GM21423 (cell line): ENCODE results near the gene TXNDC17.
"Not testable (repeated sequence)": the region's sequence is repeated elsewhere in the genome, so short reads cannot be mapped to it uniquely, and the experiment has no call there.

Source experiments
- ATAC-seq: cut with Tn5 transposase; IDR thresholded peaks from one replicate; pipeline ENCODE4 v1.9.1; 2021; ENCODE audit warnings: mild to moderate bottlenecking, moderate library complexity; ENCODE audit not compliant: unreplicated experiment

TXNDC17 gene

DNA sequence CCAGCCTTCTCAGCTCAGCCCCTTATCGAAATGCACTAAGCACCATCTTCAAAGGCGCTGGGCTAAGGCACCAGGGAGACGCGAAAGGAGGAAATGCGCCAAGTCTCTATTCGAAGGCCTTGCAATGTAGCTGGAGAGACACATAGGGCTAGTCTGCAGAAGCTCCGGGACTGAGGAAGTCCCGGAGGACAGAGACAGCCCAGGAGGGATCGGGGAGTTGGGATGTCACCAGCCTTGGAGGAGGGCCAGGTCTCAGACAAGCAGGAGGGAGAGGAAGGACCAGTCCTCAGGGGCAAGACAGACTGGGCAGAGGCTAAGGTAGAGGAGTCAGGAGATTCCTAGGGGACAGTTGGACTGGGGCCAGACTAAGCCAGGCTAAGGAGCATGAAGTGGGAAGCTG lies 19.2 kb downstream of the TXNDC17 start:
- no peak for ATAC-seq

DNA sequence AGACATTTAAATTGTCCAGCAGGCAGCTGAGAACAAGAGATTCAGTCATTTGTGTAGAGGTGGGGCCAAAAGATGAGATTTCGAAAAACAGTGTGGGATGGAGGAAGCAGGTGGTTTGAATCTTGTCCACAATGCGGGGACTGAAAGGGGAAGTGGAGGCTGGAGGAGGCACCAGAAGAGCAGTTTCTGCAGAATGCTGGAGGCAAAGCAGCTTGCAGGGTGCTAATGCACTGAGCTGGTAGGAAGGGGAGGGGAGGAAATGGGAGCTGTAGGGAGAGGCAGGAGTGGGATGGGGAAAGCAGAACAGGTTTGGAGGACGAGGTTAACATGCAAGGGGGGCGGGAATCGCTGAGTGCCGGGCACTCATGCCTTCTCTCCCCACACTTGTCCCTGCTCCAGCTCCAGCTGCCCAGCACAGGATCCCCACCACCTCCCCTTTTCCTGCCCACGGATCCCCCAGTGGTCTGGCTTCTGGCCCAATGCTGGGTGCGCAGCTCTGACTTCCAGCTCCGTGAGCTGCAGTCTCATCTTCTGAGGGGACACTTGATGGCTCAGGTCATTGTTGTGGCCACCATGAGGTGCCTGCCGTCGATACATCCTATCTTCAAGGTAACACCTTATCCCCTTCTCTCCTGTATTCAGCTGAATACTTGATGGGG lies 20.1 kb downstream of the TXNDC17 start:
- no peak for ATAC-seq

DNA sequence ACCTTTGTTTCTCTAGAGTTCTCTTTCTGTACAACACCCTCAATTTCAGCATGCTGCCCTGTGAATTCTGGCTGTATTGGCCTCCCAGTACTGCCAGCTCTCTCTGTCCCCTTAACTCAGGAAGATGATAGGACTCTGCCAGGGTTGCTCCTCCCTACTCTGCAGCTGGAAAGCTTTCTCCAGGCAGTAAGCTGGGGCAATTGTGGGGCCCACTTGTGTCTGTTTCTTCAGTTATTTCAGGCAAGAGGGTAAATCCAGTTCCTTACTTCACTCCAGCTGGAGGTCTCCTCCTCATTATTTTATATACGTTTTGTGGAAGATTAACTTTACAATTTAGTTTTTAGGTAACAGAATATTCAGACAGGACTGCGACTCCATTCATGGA lies 20.6 kb downstream of the TXNDC17 start:
- no peak for ATAC-seq

DNA sequence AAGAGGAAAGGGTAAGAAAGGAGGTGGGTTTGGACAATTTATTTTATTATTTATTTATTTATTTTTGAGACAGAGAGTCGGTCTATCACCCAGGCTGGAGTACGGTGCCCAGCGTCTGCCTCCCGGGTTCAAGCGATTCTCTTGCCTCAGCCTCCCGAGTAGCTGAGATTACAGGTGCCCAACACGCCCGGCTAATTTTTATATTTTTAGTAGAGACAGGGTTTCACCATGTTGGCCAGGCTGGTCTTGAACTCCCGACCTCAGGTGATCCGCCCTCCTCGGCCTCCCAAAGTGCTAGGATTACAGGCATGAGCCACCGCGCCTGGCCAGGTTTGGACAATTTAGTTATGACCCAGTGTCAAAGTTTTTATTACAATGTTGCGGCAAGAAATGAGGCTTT lies 22.3 kb downstream of the TXNDC17 start:
- not testable (repeated sequence) for ATAC-seq

DNA sequence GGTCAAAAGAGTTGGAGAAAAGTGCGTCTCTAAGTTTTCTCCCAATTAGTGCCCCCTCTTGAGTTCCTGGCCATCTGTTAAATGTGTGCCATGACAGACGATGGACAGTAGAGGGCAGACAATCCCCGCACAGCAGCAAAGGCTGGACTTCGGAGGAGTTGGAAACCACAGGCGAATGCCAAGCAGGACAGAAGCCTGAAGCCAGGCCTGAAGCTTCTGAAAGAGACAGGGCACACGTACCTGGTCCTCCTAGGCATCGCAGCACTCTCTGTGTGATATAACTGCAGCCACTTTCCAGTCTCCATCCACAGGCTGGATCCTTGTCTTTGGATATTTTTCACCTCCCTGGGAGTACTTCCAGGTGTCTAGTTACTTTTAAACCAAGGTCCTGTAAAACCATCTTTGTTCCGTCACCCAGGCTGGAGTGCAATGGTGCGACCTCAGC lies 25.2 kb downstream of the TXNDC17 start:
- ATAC-seq: no peak

DNA sequence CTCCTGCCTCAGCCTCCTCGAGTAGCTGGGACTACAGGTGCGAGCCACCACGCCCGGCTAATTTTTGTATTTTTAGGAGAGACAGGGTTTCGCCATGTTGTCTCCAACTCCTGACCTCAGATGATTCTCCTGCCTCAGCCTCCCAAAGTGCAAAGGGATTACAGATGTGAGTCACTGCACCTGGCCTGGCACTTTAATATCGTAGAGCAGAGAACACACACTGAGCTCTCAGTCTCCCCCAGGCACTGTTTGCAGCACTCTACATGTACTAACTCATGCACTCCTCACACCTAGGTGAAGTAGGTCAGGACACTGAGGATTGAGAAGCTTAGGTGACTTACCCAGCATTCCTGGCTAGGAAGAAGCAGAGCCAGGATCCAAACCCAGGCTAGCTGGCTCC lies 25.7 kb downstream of the TXNDC17 start:
- ATAC-seq: no peak

DNA sequence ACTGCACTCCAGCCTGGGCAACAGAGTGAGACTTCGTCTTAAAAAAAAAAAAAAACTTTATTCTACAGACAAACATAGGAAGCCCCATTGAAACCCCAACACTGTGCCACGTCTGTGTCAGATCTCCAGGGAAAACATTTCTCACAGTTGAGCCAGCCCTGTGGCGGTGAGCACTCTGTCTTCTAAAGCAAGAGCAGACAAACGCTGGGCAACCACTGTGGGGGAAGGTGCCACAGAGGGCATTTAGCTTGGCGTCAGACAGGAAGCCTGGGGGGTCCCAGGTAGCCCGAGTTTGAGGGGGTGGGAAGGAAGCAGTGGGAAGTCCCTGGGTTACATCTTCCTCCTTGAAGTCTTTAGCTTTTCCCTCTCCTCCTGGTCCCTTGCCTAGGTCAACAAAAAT lies 26.7 kb downstream of the TXNDC17 start:
- ATAC-seq: no peak

DNA sequence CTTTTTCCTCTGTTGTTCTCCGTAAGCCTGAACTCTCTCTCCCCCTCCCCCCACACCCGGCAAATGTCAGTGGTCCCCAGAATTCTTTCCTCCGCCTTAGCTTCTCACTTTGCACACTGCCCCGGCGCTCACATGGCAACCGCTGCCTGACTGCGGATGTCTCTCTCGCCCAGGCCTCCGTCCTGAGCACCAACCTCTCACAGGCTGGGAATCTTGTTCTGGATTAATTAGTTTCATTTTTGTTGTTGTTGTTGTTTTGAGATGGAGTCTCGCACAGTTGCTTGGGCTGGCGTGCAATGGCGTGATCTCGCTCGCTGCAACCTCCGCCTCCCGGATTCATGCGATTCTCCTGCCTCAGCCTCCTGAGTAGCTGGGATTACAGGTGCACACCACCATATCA lies 27.4 kb downstream of the TXNDC17 start:
- ATAC-seq: no peak

DNA sequence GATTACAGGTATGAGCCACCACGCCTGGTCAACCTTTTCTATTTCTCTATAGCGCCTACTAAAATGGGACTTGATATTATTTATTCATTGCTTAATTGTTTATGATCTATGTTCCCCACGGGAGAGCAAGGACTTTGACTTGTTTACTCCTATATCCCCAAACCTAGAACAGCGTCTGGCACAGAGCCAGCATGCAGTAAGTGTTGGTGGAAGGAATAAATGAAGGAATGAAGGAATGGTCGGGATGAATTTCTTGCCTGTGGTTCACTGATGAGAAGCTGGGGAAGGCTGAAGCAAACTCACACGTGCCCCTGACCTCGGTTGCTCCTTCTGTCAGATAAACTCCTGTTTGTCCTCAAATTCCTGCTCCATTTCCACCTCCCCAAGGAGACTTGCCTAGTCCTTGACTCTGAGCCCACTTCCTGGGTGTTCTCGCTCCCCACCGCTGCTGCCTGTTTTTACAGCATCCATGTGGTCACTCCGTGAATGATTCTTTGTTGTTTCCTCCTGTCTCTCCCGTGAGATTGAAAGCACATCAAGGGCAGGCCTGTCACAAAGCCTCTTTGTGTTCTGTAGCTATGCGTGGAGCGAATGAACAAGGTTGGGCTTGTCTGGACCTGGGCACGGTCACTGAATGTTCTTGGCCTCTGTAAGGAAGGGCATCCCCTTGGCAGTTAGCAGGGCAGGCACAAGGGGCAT lies 28.0 kb downstream of the TXNDC17 start:
- ATAC-seq: no peak

DNA sequence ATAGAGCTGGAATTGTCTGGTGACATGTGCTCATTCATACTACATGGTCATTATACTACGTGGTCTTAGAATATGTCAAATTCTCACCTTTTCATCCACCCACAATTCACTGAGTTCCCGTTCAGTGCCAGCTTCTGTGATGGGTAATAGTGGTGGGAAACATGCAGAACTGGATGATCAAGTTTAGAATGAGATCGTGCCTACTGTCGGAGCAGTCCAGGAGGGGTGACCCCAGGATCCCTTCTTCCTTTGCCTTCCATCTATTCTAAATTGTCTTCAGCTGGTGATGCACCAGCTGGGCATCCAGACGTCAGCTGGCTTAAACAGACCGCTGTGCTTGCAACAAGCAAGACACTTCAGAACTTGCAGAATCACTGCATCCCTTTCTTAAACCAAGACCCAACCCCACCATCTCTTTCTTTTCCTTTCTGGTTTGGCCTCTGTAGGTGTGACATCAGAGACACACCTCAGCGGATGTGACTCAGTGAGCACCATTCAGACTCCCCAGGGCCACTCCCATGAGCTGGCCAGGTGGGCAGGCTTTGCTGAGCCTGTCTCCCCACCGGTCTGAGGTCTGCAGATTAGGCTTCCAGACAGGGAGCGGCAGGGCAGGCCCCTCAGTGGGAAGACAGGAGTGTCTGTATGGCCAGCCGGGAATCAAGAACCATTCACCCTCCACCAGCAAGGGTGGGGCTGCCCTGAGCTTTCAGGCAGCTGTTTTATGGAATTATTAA lies 28.8 kb downstream of the TXNDC17 start:
- no peak for ATAC-seq

DNA sequence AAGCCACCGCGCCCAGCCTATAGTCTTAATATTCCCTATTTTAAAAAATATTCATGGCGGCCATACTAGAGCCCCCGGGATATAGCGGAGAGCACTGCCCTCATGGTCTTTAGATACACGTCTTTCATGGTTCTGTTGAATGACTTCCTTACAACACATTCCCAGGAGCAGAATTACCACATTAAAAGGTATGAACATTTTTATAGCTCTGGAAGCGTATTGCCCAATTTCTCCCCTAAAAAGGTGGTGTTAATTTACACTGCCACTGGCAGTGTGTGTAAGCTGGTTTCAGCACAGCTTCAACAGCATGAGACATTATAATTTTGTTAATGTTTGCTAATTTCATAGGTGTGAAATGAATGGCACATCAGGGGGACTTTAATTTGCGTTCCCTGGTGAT lies 29.7 kb downstream of the TXNDC17 start:
- no peak for ATAC-seq

DNA sequence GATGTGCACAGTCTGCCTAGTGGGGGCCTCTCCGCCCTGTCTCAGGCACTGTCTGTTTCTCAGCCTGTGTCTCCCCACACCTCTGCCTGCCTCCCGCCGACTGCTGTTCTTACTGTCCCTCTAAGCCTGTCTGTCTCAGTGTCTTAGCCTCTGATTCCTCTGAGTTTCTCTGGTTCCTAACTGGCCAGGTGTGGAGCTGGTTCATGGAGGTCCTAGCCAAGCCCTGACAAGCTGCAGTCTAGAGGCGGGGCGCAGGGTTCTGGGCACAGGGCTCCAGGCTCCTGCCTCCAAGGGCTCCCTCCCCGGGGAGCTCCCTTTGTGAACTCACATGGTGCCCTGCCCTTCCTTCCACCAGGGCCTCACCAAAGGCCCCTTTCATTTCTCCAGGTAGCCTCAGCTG lies 30.1 kb downstream of the TXNDC17 start:
- ATAC-seq: no peak

DNA sequence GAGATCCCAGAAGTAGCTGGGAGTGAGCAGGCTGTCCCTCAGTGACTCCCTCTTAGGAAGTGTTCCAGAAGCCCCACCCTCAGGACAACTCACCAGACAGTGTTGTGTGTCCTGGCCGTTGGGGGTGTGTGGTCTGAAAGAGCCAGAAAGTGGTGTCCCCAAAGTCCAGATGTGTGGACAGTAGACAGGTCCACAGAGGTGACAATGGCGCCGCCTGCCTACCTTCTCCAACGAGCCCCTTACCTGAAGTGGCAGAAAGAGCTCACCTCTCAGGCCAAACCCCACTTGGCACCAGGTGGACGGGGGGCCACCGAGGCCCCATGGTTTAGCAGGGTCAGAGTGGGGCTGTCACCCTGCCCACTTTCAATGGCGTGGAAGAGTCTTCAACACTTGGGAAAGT lies 30.6 kb downstream of the TXNDC17 start:
- no peak for ATAC-seq

DNA sequence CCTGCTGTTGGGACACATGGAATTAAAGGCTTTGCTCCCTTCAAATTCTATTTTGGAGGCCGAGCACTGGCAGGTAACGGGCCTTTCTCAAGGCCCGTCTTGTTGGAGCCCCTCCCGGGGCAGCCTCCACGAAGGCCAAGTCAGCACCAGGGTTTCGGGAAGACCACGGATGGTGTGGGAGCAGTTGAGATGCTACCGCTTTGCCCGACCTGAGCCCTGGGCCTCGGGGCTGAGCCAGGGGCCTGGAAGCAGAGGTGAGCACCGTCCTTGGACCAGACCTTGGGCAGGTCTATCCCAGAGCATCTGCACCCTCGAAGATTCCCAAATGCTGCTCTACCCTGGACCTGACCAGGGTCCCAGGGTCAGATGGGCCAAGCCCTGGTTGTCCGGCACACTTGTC lies 33.7 kb downstream of the TXNDC17 start:
- no peak for ATAC-seq

DNA sequence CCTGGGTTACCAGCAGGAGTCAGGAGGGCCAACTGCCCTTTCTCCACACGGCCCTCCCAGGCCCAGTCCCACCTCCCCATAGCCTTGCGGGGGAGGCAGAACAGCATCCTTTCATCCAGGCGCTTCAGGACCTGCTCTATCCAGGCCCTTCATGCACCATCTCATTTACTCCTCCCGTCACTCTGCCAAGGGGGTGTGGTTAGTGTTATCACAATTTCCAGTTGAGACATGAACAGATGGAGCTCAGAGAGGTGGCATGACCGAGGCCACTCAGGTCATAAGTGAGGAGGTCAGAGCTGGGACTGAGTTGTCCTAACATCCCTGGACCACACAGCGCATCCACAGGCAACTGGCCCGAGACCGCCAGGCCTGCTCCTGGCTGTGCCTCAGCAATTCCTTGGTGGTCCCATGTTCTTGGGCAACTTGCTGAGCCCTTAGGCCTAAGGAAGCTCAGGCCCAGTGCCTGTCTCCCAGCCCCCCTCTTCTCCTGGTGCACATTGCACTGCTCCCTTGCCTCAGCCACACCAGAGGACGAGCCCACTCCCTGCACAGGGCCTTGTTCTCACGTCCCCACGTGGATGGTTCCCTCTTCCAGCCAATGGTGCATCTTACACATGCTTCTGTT lies 34.5 kb downstream of the TXNDC17 start:
- no peak for ATAC-seq

DNA sequence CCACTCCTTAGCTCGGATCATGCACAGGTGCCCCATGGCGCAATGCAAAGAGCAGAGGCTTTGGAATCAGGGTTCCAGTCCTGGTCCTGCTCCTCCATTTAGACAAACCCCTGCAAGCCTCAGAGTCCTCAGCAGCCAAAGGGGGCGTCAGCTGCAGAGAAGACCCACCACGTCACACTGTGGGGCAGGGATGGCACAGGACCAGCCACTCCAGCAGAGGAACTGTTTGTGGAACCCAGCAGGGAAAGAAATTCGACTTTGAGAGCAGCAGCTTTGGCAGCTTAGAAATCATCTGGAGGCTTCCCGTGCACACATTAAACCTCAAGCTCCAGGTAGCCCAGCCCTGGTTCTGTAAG lies 35.9 kb downstream of the TXNDC17 start:
- ATAC-seq: no peak

DNA sequence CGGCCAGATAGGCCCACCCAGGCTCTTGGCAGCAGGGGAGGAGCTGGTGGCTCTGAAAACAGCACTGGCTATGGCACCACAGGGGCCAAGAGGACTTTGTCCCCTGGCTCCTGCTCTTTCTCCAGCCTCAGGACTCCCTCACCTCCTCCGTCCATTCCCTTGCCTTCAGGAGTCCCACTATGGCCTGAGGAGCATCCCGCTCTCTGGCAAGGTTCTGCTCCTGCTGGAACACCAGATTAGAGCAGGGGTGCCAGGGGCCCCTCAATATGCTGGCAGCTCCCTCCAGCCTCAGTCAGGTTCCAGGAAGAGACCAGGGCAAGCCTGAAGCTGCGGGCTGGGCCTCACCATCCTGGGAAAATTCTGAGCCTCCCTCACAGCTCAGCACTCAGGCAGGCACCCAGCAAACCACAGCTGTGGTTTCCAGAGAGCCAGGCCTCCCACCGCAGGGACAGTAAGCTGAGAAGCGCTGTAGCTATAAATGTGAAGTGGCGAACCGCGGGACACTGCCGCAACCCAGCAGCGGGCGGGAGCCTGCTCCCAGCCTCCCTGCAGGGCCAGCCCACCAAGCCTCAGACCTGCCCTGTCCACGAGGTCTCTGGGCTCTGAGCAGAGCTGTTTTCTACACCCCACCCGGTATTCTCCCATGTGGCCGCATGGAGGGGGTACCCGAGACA lies 36.4 kb downstream of the TXNDC17 start:
- no peak for ATAC-seq

DNA sequence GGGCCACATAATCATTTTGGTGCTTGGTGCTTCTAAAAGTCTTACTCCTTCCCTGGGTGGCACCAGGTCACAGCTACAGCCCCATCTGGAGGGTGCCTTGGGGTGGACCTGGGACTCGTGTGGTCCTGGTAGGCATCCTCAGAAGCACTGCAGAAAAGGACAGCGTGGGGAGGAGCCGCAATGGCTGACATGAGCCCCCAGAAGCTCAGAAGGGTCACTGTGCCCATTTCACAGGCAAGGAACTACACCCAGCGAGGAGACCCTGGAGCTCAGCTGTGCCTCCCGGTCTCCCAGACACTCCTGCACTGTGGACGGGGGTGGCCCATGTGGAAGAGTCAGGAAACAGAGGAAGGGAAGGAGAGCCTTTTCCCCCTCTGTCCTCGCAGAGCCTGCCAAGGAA lies 37.1 kb downstream of the TXNDC17 start:
- no peak for ATAC-seq

DNA sequence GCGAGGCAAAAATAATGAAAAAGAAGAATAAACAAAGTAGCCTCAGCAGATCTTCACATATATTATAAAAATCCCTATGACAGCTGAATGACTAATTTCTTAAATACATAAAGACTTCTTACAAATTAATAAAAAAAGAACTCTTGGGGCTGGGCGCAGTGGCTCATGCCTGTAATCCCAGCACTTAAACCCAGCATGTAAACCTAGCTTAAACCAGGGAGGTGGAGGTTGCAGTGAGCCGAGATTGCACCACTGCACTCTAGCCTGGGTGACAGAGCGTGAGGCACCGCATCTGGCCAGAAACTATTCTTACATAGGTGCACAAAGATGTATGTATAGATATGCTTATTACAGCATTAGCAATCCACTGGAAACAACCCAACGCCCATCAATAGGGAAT lies 38.4 kb downstream of the TXNDC17 start:
- ATAC-seq: no peak

DNA sequence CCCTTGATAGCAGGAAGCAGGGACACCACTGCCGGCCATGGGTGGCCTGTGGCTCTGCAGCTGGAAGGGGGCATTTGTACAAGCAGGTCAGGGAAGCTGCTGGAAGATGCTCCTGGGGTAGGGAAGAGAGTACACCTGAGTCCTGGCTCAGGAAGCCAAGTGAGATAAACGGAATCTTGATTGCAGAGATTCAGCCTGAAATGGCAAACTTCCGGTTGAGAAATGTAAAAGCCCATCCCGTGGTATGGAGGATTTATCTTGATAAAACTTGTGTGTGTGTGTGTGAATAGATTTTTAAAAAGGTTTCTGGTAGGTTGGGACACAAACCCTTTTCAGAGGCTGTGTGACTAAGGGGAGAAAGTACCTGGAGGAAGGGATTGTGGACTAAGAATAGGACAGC lies 40.3 kb downstream of the TXNDC17 start:
- no peak for ATAC-seq

DNA sequence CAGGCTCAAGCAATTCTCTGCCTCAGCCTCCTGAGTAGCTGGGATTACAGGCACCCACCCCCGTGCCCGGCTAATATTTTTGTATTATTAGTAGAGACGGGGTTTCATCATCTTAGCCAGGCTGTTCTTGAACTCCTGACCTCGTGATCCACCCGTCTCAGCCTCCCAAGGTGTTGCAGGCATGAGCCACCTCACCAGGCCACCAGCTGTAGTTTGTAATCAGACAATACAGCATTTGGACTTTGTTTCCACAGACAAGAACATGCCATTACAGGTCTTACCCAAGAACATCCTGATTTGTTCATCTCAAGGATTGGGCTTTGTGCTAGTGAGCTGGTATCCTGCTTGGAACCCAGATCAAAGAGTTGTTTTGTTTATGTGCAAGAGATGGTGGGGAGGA lies 40.8 kb downstream of the TXNDC17 start:
- no peak for ATAC-seq
